AG04449 (cell line): ENCODE results near the gene ACVRL1.

Source experiments
- CTCF ChIA-PET: fragments of 350-600 bp; formaldehyde crosslinking; extraction: SDS; loops from one replicate; lab custom pipeline; 2021; ENCODE audit warnings: antibody characterized with exemption; lab: Yijun Ruan, JAX
- POLR2A ChIA-PET: fragments of 400-600, 350-600 bp; formaldehyde crosslinking; extraction: SDS; loops from one replicate; lab custom pipeline; 2020; ENCODE audit warnings: antibody characterized with exemption, inconsistent platforms; lab: Yijun Ruan, JAX
- DNase-seq: peaks from one replicate; pipeline ENCODE4 v3.0.0-alpha.2; 2010; ENCODE audit warnings: low read depth, low spot score
- H3K4me3 ChIP-seq: 2 replicates; pipeline ENCODE4 v1.5.1; 2011; ENCODE audit warnings: low read depth, mild to moderate bottlenecking, control low read depth, low read length
- CTCF ChIP-seq: IDR thresholded peaks from one replicate; pipeline ENCODE4 v1.5.1; 2011; ENCODE audit warnings: mild to moderate bottlenecking, moderate library complexity, low read length, control low read depth, inconsistent platforms; ENCODE audit not compliant: insufficient read depth; ENCODE audit errors: missing control alignments

ACVRL1 gene

GRCh38 chr12:51915951-51916350 is 8.6 kb downstream of the ACVRL1 start:
- H3K4me3 ChIP-seq: no peak overlapping the region
- no peak for DNase-seq
- CTCF ChIA-PET: interaction anchor here (0.9 to 26.8 kb wide), 3 partner anchors 11 to 41 kb away, joined by 3 to 621 read pairs (median 5); partner anchors contain the start of genes ACVRL1 and ANKRD33
- no peak for TF ChIP-seq CTCF
- POLR2A ChIA-PET: no interaction called here

DNA sequence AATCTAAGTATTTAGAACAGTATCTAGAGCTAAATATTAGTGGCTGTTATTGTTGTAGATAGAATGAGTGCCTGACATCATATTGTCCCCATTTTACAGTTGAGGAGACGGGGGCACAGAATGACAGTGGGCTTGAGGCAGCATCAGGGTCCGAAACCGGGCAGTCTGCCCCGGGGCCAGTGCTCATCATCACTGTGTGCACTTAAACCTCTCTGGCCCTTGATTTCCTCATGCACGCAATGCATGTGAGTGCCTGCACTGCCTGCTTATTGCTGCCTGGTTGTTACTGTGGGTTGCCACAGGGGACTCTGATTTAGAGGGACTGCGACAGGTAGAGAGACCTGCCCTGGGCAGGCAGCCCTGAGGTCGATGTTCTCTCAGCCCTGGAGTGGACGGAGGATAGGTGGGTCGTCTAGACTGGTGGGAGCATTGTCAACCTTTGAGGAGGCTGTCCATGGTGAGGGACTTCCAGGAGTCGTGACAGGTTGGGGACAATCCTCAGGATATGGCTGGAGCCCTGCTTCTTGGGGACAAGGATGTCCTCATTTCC is 9.8 kb downstream of the ACVRL1 start:
- H3K4me3 ChIP-seq: no peak overlapping the region
- CTCF ChIA-PET: interaction anchor here (0.9 to 26.8 kb wide), 3 partner anchors 9 to 18 kb away, joined by 3 to 621 read pairs (median 5); partner anchors contain the start of genes ACVRL1 and ANKRD33
- no peak for TF ChIP-seq CTCF
- POLR2A ChIA-PET: no interaction called here
- no peak for DNase-seq

GRCh38 chr12:51917746-51918453 is 10.6 kb downstream of the ACVRL1 start:
- POLR2A ChIA-PET: no interaction called here
- no peak overlapping the region for H3K4me3 ChIP-seq
- CTCF ChIA-PET: interaction anchor here (1.0 to 26.8 kb wide), 4 partner anchors 9 to 63 kb away, joined by 3 to 621 read pairs (median 6); partner anchors contain the start of genes ACVRL1 and ANKRD33

DNA sequence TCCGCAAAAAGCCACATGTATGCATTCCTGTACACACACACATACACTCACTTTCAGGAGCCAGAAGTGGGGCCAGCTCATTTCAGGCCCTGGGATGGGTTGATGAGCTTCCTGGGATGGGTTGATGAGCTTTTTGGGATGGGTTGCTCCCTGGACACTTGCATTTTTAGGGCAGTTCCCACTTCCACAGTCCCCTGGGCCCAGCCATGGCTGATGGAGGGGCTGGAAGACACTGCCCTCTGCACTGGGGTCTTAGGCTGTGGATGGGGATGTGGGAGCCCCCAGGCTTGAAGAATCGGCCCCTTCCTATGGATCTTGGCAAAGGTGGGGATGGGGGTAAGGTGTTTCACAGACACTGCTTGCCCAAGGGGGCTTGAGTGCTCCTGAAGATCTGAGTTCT is 12.7 kb downstream of the ACVRL1 start:
- ChIA-PET POLR2A (no interaction called here), CTCF (interaction anchor here (26.8 kb wide), 1 partner anchor 21 kb away, joined by 621 read pairs; the partner anchor contains the start of genes ACVRL1 and ANKRD33)

More at GRCh38 chr12:51917746-51918453, 10.6 kb downstream of the ACVRL1 start:
- no peak for DNase-seq
- no peak for TF ChIP-seq CTCF

GRCh38 chr12:51921017-51921725 is 13.9 kb downstream of the ACVRL1 start:
- ChIA-PET CTCF (interaction anchor here (1.4 to 26.8 kb wide), 10 partner anchors 15 to 499 kb away, joined by 4 to 621 read pairs (median 20); partner anchors contain the start of genes ACVR1B, ACVRL1 and ANKRD33), POLR2A (no interaction called here)
- TF ChIP-seq CTCF: no peak

More for the DNA sequence above, 12.7 kb downstream of the ACVRL1 start:
- no peak overlapping the region for H3K4me3 ChIP-seq
- no peak for TF ChIP-seq CTCF
- no peak for DNase-seq

DNA sequence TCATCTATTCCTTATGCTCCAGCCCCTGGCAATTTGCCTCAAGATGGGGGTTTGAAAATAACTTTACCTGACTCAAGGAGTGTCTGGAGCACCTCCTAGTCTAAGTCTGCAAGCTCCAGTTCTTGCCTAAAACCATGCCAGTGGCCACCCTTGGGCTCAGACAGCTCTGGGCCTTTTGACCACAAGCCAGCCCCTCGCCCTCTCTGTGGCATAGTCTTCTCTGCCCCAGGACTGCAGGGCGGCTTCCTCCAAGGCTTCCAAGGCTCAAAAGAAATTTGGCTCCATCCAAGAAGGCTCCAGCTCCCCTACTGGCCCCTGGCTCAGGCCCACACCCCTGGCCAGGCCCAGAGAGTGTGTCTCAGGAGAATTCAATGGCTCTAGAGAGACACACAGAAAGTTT is 14.8 kb downstream of the ACVRL1 start:
- POLR2A ChIA-PET: no interaction called here
- DNase-seq: no peak
- no peak for TF ChIP-seq CTCF
- CTCF ChIA-PET: interaction anchor here (0.8 to 26.8 kb wide), 23 partner anchors 9 to 507 kb away, joined by 3 to 621 read pairs (median 8); partner anchors contain the start of genes ACVR1B, ACVRL1 and ANKRD33
- no peak overlapping the region for H3K4me3 ChIP-seq

More at GRCh38 chr12:51921017-51921725, 13.9 kb downstream of the ACVRL1 start:
- H3K4me3 ChIP-seq: no peak overlapping the region
- no peak for DNase-seq
